DND-41 (cell line): Measurements from ENCODE around the gene DGKG.

ENCODE experiments used
- ATAC-seq: fragments of 200-7000 bp; cut with Tn5 transposase; 3 replicates; pipeline ENCODE4 v1.9.1; 2021; ENCODE audit warnings: low read depth; ENCODE audit not compliant: insufficient read depth
- DNase-seq: peaks from one replicate; pipeline ENCODE4 v3.0.0-alpha.2; 2020
- H2AFZ ChIP-seq: 2 replicates; pipeline ENCODE4 v1.6.0; 2012; ENCODE audit warnings: low read depth, low read length
- H3K27ac ChIP-seq: 2 replicates; pipeline ENCODE4 v1.5.1; 2012; ENCODE audit warnings: low read length, inconsistent platforms
- H3K27me3 ChIP-seq: fragments of 200-600 bp; sonication (generic); 2 replicates; pipeline ENCODE4 v1.6.0; 2012; ENCODE audit warnings: low read length, mild to moderate bottlenecking, inconsistent platforms; ENCODE audit not compliant: insufficient read depth, poor library complexity
- H3K36me3 ChIP-seq: 2 replicates; pipeline ENCODE4 v1.5.1; 2012; ENCODE audit warnings: low read length, inconsistent platforms; ENCODE audit not compliant: insufficient read depth
- H3K4me1 ChIP-seq: 2 replicates; pipeline ENCODE4 v1.5.1; 2012; ENCODE audit warnings: mild to moderate bottlenecking, low read length; ENCODE audit not compliant: insufficient read depth
- H3K4me2 ChIP-seq: 2 replicates; pipeline ENCODE4 v1.6.0; 2012; ENCODE audit warnings: mild to moderate bottlenecking, moderate library complexity, low read length, inconsistent platforms; ENCODE audit not compliant: insufficient read depth
- H3K4me3 ChIP-seq, 2 experiments: fragments of 200-600 bp in 1 of 2; shearing (Covaris generic) in 1 of 2; 2 replicates each; pipeline ENCODE4 v1.5.1; 2012 to 2016; ENCODE audit warnings: inconsistent platforms in 2 of 2, low read length in 2 of 2, mild to moderate bottlenecking in 2 of 2, low read depth in 1 of 2, moderate library complexity in 1 of 2
- H3K79me2 ChIP-seq: 2 replicates; pipeline ENCODE4 v1.6.0; 2012; ENCODE audit warnings: low read length, inconsistent platforms; ENCODE audit not compliant: insufficient read depth
- H3K9ac ChIP-seq: 2 replicates; pipeline ENCODE4 v1.6.0; 2012; ENCODE audit warnings: low read depth, mild to moderate bottlenecking, inconsistent platforms, low read length, moderate library complexity
- H3K9me3 ChIP-seq: 2 replicates; pipeline ENCODE4 v1.5.1; 2012; ENCODE audit warnings: low read length, moderate library complexity, mild to moderate bottlenecking, inconsistent platforms; ENCODE audit not compliant: insufficient read depth, severe bottlenecking
- H4K20me1 ChIP-seq: 2 replicates; pipeline ENCODE4 v1.6.0; 2012; ENCODE audit warnings: low read length; ENCODE audit not compliant: insufficient read depth
- CTCF ChIP-seq: IDR thresholded peaks from 2 replicates; pipeline ENCODE4 v1.5.1; 2012; ENCODE audit warnings: borderline replicate concordance, low read length, moderate library complexity, mild to moderate bottlenecking; ENCODE audit not compliant: poor library complexity, severe bottlenecking; ENCODE audit errors: extremely low read depth
- EZH2 ChIP-seq: IDR thresholded peaks from 3 replicates; pipeline ENCODE4 v1.6.1; 2012; ENCODE audit warnings: borderline replicate concordance, low read depth, mild to moderate bottlenecking, moderate library complexity, low read length, inconsistent platforms; ENCODE audit not compliant: severe bottlenecking

Gene DGKG

GRCh38 chr3:186102687-186103086 is 259.3 kb downstream of the DGKG start:
- TF ChIP-seq EZH2 (no peak), CTCF (no peak)
- ATAC-seq, result no peak
- H3K9ac ChIP-seq, result no peak overlapping the region
- no peak overlapping the region for H2AFZ ChIP-seq
- H3K27ac ChIP-seq, result no peak overlapping the region
- H3K4me3 ChIP-seq, result no peak overlapping the region
- no peaks in the 10 kb centered on the region for H3K27me3 ChIP-seq
- DNase-seq, result no peak
- peaks cover 10% of the 10 kb centered on the region for H3K4me1 ChIP-seq
- peaks cover 2% of the 10 kb centered on the region; the same call in 1 of the 2 replicates for H3K36me3 ChIP-seq
- peaks cover 12% of the 10 kb centered on the region; the same call in 1 of the 2 replicates for H4K20me1 ChIP-seq
- no peak overlapping the region for H3K4me2 ChIP-seq
- no peaks in the 10 kb centered on the region for H3K9me3 ChIP-seq
- peaks cover 22% of the 10 kb centered on the region for H3K79me2 ChIP-seq

DNA sequence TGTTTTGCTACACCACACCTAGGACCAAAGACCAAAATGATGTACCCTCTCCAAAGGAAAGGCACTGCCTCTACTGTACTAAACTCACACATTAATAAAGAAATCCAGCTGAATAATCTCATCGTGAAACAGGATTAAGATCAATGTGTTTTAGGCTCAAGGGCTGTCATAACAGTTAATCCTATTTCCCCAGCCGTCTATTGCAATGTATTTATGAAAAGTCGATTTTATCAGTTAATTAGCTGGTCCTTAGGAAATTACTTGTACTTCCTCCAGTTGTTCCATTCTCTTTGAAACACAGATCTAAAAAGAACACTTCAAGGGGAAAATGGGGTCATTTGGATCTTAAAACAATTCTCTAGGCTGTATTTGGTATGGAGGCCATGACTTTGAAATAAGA is 261.6 kb downstream of the DGKG start:
- Histone ChIP-seq H3K4me3 (no peak overlapping the region), H4K20me1 (peaks cover 15% of the 10 kb centered on the region; the same call in 1 of the 2 replicates), H3K4me2 (no peak overlapping the region), H3K27ac (no peak overlapping the region), H3K36me3 (peaks cover 6% of the 10 kb centered on the region; the same call in 1 of the 2 replicates), H3K79me2 (peaks cover under 1% of the 10 kb centered on the region; the same call in 1 of the 2 replicates), H3K27me3 (no peaks in the 10 kb centered on the region), H3K4me1 (no peaks in the 10 kb centered on the region), H2AFZ (no peak overlapping the region), H3K9ac (no peak overlapping the region), H3K9me3 (no peaks in the 10 kb centered on the region)
- no peak for ATAC-seq
- DNase-seq, result no peak
- no peak for TF ChIP-seq EZH2
- TF ChIP-seq CTCF, result no peak

DNA sequence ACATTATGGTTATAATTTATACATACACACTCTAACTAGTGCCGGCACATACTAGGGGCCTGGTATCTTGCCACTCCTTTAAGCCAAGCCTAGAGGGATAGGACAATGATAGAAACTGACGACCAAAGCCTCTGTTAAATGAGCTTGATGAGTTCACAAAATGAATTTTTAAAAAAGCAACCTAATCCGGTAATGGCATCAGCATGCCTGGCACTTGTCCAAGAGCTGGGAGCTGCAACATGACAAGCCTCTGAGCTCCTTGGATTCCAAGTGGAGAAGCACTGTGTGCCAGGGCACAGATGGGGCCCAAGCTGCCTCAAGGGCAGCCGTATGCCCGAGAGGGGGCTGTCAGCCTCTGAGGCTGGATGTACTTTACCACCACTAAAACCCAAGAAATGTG is 262.9 kb downstream of the DGKG start:
- H3K27me3 ChIP-seq, result no peaks in the 10 kb centered on the region
- no peaks in the 10 kb centered on the region for H3K9me3 ChIP-seq
- TF ChIP-seq CTCF (no peak), EZH2 (no peak)
- peaks cover 8% of the 10 kb centered on the region; the same call in 1 of the 2 replicates for H3K36me3 ChIP-seq
- H3K9ac ChIP-seq, result no peak overlapping the region
- H3K4me3 ChIP-seq, result no peak overlapping the region
- H3K27ac ChIP-seq, result no peak overlapping the region
- H3K79me2 ChIP-seq, result no peaks in the 10 kb centered on the region
- DNase-seq (no peak), ATAC-seq (no peak)
- no peaks in the 10 kb centered on the region for H3K4me1 ChIP-seq
- H3K4me2 ChIP-seq, result no peak overlapping the region
- no peak overlapping the region for H2AFZ ChIP-seq
- H4K20me1 ChIP-seq, result peaks cover 15% of the 10 kb centered on the region; the same call in 1 of the 2 replicates

- Histone ChIP-seq H3K27ac (no peak overlapping the region), H3K27me3 (no peaks in the 10 kb centered on the region)
- no peak for DNase-seq
Observed at GRCh38 chr3:186098740-186099139, 263.3 kb downstream of the DGKG start.

More at GRCh38 chr3:186098740-186099139, 263.3 kb downstream of the DGKG start:
- H3K4me3 ChIP-seq, result no peak overlapping the region
- H4K20me1 ChIP-seq, result peaks cover 15% of the 10 kb centered on the region
- ATAC-seq, result no peak
- H2AFZ ChIP-seq, result no peak overlapping the region
- TF ChIP-seq EZH2, result no peak
- TF ChIP-seq CTCF, result no peak
- H3K9me3 ChIP-seq, result no peaks in the 10 kb centered on the region
- no peak overlapping the region for H3K9ac ChIP-seq
- no peaks in the 10 kb centered on the region for H3K79me2 ChIP-seq
- H3K36me3 ChIP-seq, result peaks cover 8% of the 10 kb centered on the region; the same call in 1 of the 2 replicates
- H3K4me2 ChIP-seq, result no peak overlapping the region
- no peaks in the 10 kb centered on the region for H3K4me1 ChIP-seq
